AG04450 (cell line): ENCODE data around the gene RBMX. TPM values are rescaled to one million over a fixed set of nuclear protein-coding genes. Genes with fewer than 3 reads are reported as not detected.

Experiments used
- CTCF ChIA-PET: fragments of 300-600, 350-600 bp; formaldehyde crosslinking; extraction: SDS; loops from one replicate; lab custom pipeline; 2022; ENCODE audit warnings: antibody characterized with exemption, inconsistent platforms; lab: Charles Lee
- POLR2A ChIA-PET: fragments of 350-600 bp; formaldehyde crosslinking; extraction: SDS; loops from one replicate; lab custom pipeline; 2021; ENCODE audit warnings: antibody characterized with exemption, inconsistent platforms; lab: Yijun Ruan, JAX
- DNase-seq: peaks from one replicate; pipeline ENCODE4 v3.0.0-alpha.2; 2011; ENCODE audit warnings: low read depth, low spot score
- H3K27ac ChIP-seq: one replicate; pipeline ENCODE4 v1.5.1; 2012; ENCODE audit warnings: low read depth, low read length, control low read depth
- H3K27me3 ChIP-seq: one replicate; pipeline ENCODE4 v1.6.0; 2012; ENCODE audit warnings: low read length; ENCODE audit not compliant: control insufficient read depth, insufficient read depth
- H3K4me3 ChIP-seq: 2 replicates; pipeline ENCODE4 v1.5.1; 2011; ENCODE audit warnings: mild to moderate bottlenecking, low read depth, low read length, control low read depth
- H3K9me3 ChIP-seq: 2 replicates; pipeline ENCODE4 v1.5.1; 2012; ENCODE audit warnings: low read length; ENCODE audit not compliant: control insufficient read depth, insufficient read depth
- CTCF ChIP-seq: IDR thresholded peaks from 2 replicates; pipeline ENCODE4 v1.5.1; 2011; ENCODE audit warnings: low read depth, low read length, control low read depth, inconsistent platforms
- polyA plus RNA-seq: library from polyadenylated mRNA; depleted of rRNA; stranded (reverse); fragments of >200 nt; gene quantifications from 2 replicates; pipeline ENCODE4 v1.2.3, GENCODE V29; 2011

Gene RBMX
- polyA plus RNA-seq, 1 experiment: 183 TPM

- no peaks in the 10 kb centered on the region for H3K27me3 ChIP-seq
- TF ChIP-seq CTCF: no peak
- no peak overlapping the region for H3K4me3 ChIP-seq
- ChIA-PET POLR2A (no interaction called here), CTCF (no interaction called here)
- H3K9me3 ChIP-seq: no peaks in the 10 kb centered on the region
- DNase-seq: no peak
- H3K27ac ChIP-seq: no peak overlapping the region
Measured at GRCh38 chrX:136839196-136839595, 41.3 kb downstream of the RBMX start.

- H3K9me3 ChIP-seq: no peaks in the 10 kb centered on the region
- TF ChIP-seq CTCF: no peak
- DNase-seq: no peak
- no peak overlapping the region for H3K4me3 ChIP-seq
- no peak overlapping the region for H3K27ac ChIP-seq
- ChIA-PET POLR2A (no interaction called here), CTCF (no interaction called here)
- H3K27me3 ChIP-seq: no peaks in the 10 kb centered on the region
Measured at GRCh38 chrX:136835761-136836160, 44.8 kb downstream of the RBMX start.

- ChIA-PET CTCF (no interaction called here), POLR2A (no interaction called here)
- Histone ChIP-seq H3K27me3 (no peaks in the 10 kb centered on the region), H3K4me3 (no peak overlapping the region), H3K27ac (no peak overlapping the region), H3K9me3 (no peaks in the 10 kb centered on the region)
- no peak for DNase-seq
- TF ChIP-seq CTCF: no peak
Measured at GRCh38 chrX:136829413-136829812, 51.1 kb downstream of the RBMX start.

- ChIA-PET POLR2A (no interaction called here), CTCF (no interaction called here)
- Histone ChIP-seq H3K27me3 (no peaks in the 10 kb centered on the region), H3K27ac (no peak overlapping the region), H3K9me3 (no peaks in the 10 kb centered on the region), H3K4me3 (no peak overlapping the region)
- DNase-seq: no peak
- no peak for TF ChIP-seq CTCF
Measured at GRCh38 chrX:136828830-136829229, 51.7 kb downstream of the RBMX start.

- H3K27me3 ChIP-seq: no peaks in the 10 kb centered on the region
- no peaks in the 10 kb centered on the region for H3K9me3 ChIP-seq
- peak; percentile 16 for DNase-seq
- ChIA-PET POLR2A (no interaction called here), CTCF (no interaction called here)
- no peak overlapping the region for H3K27ac ChIP-seq
- TF ChIP-seq CTCF: no peak
- H3K4me3 ChIP-seq: no peak overlapping the region
Measured at GRCh38 chrX:136827026-136827425, 53.5 kb downstream of the RBMX start.
